UCSD-AML1 (cell line): ENCODE data around the gene GALNT17.

Experiments used
- DNase-seq: peaks from one replicate; lab custom pipeline; 2025; ENCODE audit not compliant: unreplicated experiment; lab: John Stamatoyannopoulos, UW

The GALNT17 gene

DNA sequence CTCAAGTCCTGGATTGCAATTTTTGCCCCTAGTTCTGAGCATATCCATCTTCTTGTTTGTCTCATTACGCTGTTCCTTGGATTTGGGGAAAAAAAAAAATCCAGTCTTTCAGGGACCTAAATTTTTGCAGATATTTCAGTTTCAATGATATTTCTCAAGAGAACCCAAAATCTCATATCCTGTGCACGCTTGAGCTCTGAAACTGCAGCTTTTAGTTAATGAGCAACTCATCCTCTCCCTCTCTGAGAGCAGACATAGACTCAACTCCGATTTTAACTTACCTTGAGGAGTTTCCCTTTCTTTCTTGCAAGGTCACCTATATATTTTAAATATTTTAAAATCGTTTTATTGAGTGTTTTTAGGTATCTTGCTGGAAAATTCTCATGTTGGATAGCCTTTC is 200.3 kb downstream of the GALNT17 start:
- DNase-seq = no peak

DNA sequence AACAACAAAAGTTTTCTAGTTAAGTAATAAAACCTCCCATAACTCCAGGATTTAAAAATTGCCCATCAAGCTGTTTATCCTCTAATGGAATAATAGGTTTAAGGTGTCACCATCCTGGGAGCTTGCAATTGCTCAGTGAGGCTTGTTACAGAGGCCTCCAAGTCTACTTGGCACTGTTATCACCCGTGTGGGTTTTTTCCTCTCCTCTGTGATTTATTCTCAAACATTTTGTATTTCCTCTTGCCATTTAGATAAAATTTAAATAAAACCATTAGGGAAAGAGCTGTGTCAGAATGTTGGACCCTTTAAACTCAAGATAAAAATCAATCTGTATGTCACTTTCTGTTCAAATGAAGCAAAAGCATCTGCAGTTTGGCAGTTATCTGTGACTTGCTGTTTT is 202.6 kb downstream of the GALNT17 start:
- no peak for DNase-seq

DNA sequence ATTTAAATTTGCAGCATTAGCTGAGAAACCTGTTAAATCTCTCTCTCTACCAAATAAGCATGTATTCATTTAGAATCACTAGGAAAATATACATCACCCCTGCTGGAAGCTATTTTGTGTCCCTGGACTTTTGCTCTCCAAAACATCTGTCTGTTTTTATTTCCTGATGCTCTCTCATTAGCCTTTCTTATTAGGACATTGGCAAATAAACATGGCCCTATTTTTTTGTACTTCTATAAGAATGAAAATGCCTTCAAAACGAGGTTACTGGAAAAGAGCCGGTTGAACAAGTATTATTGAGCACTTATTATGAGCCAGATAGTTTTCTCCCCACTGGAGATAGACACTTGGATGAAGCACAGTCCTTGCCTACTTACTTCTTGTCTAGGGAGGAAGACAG is 206.9 kb downstream of the GALNT17 start:
- DNase-seq = no peak

- DNase-seq = no peak
Observed at GRCh38 chr7:71339924-71340323, 208.0 kb downstream of the GALNT17 start.

DNA sequence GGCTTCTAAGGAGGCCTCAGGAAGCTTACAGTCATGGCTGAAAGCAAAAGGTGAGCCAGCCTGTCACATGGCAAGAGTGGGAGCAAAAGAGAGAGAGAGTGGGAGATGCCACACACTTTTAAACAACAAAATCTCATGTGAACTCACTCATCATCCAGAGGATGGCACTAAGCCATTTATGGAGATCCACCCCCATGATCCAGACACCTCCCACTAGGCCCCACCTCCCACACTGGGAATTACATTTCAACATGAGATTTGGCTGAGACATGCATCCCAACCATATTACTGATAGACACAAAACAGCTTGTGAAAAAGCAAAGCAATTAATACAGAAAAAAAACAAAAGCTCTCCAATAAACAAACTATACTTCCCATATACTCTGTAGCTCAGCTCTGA is 210.3 kb downstream of the GALNT17 start:
- DNase-seq = no peak

DNA sequence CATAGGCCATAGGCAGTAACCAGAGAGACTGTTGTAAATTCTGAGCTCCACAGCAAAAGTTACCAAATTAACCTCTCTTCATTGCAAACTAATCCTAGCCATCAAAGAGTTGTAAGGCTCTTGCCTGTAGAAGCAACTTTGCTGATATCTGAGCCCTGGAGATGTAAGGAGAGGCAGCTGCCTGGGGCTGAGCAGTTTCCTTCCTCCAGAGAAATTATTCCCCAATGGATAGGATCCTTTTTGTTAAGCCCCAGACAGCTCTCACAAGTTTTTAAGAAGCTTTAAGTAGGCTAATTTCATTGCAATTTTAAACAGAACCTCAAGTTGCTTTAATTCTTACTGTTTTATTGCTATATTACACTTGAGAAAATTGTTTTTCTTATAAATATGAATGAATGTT is 211.1 kb downstream of the GALNT17 start:
- DNase-seq = no peak

- DNase-seq = no peak
Observed at GRCh38 chr7:71343892-71344291, 211.9 kb downstream of the GALNT17 start.

DNA sequence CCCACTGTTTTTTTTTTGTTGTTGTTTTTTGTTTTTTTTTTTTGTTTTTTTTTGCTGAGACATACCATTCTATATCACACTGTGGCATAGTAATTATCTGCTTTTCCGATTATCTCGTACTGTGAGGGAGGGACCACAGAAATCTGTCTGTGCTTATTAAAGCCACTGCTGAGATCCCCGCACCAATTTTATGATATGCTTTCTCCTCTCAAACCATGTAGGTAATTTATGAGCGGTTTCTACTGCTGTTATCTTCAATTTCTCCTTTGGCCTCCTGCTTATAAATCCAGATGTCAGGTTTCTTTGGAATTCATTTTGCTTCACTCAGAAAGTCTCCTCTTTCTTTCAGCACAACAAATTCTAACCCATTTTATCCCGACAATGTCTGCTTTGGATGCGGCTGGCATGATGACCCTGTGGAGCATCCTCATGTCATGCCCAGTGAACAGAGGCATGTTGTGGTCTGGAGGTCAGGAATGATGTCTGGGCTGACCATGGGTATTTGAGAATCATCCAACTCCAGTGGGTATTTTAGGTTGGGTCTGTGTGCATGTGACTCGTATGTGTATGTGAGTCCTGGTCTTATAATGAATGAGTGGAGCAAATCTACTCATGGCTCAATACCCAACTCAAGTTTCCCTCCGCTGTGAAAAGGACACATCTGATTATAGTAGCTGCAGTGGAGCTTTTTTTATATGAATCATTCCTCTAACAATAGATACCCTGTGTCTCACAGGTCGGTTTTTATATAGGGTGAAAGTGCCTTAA is 213.4 kb downstream of the GALNT17 start:
- DNase-seq = no peak

- DNase-seq = no peak
Observed at GRCh38 chr7:71348821-71349681, 217.1 kb downstream of the GALNT17 start.

- DNase-seq = no peak
Observed at GRCh38 chr7:71349682-71350481, 217.9 kb downstream of the GALNT17 start.

GRCh38 chr7:71350680-71351079 is 218.7 kb downstream of the GALNT17 start:
- DNase-seq = no peak

- DNase-seq = no peak
Observed at GRCh38 chr7:71354716-71355115, 222.8 kb downstream of the GALNT17 start.

GRCh38 chr7:71361451-71362032 is 229.6 kb downstream of the GALNT17 start:
- no peak for DNase-seq

DNA sequence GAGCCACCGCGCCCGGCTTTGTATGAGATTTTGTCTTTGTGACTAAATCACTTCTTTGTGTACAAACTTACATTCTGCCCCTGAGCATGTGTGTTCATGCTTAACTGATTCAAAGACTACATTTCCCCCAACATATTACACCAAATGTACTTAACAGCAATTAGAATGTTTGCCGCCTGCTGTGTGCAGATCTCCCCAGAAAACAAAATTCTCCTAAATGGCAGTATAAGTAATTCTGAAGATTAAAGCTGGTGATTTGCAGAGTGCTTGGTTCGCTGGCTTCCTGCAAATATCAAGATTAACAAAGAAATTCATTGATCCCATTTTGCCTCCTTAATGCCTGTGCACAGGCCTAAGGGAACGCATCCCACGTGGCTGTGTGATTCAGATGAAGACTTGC is 230.3 kb downstream of the GALNT17 start:
- DNase-seq = no peak

GRCh38 chr7:71363223-71363622 is 231.3 kb downstream of the GALNT17 start:
- no peak for DNase-seq

DNA sequence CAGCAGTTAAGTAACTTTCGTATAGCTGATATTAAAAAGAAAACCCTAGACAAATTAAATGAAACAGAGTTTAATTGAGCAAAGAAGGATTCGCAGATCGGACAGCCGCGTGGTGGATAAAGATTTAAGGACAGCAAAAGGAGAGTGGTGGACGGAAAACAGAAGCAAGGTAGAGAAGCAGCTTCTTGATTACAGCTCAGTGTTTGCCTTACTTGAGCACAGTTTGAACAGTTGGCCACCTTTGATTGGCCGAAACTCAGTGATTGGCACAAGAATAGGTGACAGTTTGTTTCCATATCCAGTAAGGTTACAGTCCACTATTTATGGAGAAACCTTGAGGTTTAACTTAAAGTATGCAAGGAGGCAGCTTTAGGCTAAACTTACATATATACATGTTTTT is 231.7 kb downstream of the GALNT17 start:
- DNase-seq = no peak

- DNase-seq = no peak
Observed at GRCh38 chr7:71364551-71364950, 232.6 kb downstream of the GALNT17 start.

DNA sequence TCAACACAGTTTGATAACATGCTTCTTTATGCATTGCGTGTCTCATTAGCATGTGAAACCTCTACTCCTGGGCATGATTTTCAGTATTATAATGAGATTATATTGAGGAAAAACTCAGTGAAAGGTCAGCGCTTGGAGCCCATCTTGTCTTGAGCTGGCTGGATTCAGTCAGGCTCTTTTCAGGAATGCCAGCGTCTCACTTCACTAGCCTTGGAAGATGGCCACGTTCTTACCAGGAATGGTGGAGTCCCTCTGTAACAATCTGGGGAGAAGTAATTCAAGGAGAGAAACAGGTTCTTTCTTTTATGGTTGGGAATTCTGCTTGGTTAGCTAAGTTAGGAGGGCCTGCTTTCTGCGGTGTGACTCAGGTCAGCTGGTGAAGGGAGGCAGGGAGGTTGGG is 241.0 kb downstream of the GALNT17 start:
- DNase-seq = no peak

- no peak for DNase-seq
Observed at GRCh38 chr7:71377062-71377461, 245.1 kb downstream of the GALNT17 start.

- DNase-seq = no peak
Observed at GRCh38 chr7:71377469-71377868, 245.5 kb downstream of the GALNT17 start.

GRCh38 chr7:71384094-71384493 is 252.2 kb downstream of the GALNT17 start:
- DNase-seq = no peak
